PC-3 (cell line): Measurements from ENCODE around the gene NKAIN2.

ENCODE experiments used
- CTCF ChIP-seq: fragments of 300-600 bp; sonication (generic); conservative IDR thresholded peaks from 2 replicates; pipeline ENCODE4 v1.5.1; 2017; ENCODE audit warnings: antibody characterized with exemption, low read depth, mild to moderate bottlenecking, low read length
- EZH2 ChIP-seq: fragments of 300-600 bp; sonication (generic); IDR thresholded peaks from one replicate; pipeline ENCODE4 v1.6.1; 2017; ENCODE audit warnings: antibody characterized with exemption, mild to moderate bottlenecking, low read length; ENCODE audit not compliant: unreplicated experiment

- TF ChIP-seq CTCF, result no peak
- TF ChIP-seq EZH2, result no peak
Observed at GRCh38 chr6:123804014-123804786, 535 bp downstream of the NKAIN2 start.
